GM18861 (cell line): Measurements from ENCODE around the gene RFFL.
"Not testable (repeated sequence)": the region's sequence is repeated elsewhere in the genome, so short reads cannot be mapped to it uniquely, and the experiment has no call there.

Experiments used
- ATAC-seq: cut with Tn5 transposase; IDR thresholded peaks from one replicate; pipeline ENCODE4 v1.9.1; 2021; ENCODE audit not compliant: unreplicated experiment

The RFFL gene, protein sequence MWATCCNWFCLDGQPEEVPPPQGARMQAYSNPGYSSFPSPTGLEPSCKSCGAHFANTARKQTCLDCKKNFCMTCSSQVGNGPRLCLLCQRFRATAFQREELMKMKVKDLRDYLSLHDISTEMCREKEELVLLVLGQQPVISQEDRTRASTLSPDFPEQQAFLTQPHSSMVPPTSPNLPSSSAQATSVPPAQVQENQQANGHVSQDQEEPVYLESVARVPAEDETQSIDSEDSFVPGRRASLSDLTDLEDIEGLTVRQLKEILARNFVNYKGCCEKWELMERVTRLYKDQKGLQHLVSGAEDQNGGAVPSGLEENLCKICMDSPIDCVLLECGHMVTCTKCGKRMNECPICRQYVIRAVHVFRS

DNA sequence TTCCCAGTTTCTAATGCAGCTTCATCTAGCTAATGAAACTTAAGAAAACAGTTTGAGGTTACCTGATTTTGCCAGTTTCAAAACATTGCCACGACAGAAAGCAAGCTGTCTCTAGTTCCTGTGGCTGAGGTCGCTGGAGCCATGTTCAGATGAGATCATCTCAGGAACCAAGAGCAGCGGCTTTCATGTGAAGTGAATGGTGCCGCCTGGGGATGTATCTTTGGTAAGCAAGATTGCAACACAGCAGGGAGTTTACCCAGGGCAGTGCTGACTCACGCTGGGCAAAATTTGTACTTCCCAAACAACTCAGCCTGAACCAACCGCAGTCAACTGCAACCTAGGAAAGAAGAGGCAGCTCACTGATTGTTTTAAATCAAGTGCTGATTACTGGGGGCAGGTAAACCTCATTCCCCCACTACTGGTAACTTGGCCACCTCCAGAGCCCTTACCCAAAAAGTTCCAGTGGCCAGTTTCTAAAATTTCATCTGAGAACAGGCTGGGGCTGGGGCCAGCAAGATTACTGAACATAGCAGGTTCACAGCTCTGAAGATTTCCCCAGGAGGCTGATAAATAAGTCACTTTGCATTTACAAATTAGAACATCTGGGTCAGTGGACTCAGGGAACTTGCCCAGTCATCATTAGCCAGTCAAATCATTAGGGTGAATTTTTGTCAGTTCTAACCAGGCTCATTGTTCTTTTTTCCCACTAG is at the start of gene RFFL:
Gene RFFL, minus strand, starts transcription at position 194 of the 710 bp plus-strand sequence. CDS start 37,154 bp downstream, outside the sequence.
- ATAC-seq = peak; percentile 72

DNA sequence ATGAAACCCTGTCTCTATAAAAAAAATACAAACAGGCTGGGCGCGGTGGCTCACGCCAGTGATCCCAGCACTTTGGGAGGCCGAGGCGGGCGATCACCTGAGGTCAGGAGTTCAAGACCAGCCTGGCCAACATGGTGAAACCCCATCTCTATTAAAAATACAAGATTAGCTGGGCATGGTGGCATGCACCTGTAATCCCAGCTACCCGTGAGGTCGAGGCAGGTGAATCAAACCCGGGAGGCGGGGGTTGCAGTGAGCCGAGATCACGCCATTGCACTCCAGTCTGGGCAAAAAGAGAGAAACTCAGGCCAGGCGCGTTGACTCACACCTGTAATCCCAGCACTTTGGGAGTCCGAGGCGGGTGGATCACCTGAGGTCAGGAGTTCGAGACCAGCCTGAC is 47.3 kb upstream of the RFFL start:
- ATAC-seq = not testable (repeated sequence)

DNA sequence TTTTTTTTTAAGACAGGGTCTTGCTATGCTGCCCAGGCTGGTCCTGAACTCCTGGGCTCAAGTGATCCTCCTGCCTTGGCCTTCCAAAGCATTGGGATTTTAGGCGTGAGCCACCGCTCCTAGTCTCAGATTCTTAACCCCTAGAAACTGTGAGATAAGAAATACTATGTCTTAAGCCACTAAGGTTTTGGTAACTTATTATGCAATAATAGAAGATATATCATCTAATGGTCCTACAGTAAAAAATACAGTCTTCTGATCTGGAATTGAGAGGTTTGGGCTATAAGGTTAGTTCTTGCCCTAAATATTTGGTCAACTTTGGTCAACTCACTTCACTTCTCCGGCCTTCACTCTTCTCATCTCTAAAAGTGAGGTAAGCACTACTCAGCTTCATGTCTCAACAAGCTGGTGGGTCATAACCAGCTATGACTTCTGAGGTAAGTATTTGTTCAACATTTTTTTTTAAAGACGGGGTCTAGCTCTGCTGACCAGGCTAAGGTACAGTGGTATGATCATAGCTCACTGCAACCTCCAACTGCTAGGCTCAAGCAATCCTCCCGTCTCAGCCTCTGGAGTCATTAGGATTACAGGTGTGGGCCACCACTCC is 41.4 kb upstream of the RFFL start:
- no peak for ATAC-seq

DNA sequence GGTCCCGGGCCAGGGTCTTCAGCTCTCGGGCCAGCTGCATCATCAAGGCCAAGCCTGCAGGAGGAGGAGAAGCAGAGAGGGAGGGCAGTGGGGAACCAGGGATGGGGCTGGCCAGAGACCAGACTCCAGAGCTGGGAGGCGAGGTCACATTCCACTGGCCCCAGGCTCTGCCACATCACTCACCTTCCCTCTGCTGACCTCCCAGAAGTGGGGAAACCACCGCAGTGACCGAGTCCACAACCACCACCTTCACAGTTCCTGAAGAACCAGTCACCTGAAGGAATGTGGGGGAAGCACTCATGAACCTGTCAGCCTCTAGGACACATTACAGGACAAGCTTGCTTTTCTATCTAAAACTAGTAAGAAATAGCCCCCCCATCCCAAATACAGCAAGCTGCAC is 39.8 kb upstream of the RFFL start:
- ATAC-seq = no peak

DNA sequence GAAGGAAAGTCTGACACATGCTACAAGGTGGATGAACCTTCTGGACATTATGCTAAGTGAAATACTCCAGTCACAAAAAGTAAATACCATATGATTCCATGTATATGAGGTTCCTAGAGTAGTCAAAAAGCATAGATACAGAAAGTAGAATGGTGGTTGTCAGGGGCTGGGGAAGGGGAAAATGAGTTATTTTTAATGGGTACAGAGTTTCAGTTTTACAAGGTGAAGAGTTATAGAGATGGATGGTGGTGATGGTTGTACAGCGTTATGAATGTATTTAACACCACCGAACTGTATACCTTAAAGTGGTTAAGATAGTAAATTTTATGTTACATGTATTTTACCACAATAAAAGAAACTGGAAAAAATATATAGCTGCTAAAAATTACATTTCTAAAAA is 38.2 kb upstream of the RFFL start:
- ATAC-seq = no peak

DNA sequence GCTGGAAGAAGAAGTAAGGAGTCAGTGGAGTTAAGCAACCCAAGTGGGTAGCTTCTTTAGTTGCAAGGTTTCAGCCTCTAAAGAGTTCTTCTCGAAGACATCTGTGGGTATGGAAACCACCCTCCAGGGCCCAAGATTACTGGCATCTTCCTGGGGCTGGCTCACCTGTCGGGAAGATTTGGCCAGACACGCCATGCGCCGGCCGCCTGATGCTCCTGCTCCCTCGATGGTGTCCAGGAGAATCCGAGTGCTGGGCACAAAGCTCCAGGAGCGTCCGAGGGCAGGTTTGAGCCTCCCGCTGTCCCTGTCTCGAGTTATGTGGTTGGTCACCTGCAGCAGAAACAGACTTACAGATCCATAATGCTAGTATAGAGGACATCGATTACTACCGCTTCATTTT is 37.5 kb upstream of the RFFL start:
- ATAC-seq = no peak

DNA sequence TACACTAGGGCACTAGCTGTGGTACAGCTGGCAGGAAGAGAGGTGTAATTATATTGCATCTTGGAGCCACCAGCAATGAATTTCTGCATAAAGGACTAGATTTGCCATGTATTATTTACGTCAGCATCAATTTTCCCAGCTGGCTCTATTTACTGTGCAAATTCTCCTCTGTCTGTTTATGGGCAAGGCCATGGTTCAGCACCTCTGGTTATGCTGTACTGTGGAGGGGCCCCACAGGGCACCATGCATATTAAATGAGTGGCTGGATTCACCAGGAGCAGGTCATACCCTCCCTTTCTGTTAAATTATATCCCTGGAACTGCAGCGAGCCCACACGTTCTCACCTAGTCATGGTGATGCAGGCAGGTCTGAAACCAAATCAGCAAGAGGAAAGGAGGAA is 36.4 kb upstream of the RFFL start:
- no peak for ATAC-seq

DNA sequence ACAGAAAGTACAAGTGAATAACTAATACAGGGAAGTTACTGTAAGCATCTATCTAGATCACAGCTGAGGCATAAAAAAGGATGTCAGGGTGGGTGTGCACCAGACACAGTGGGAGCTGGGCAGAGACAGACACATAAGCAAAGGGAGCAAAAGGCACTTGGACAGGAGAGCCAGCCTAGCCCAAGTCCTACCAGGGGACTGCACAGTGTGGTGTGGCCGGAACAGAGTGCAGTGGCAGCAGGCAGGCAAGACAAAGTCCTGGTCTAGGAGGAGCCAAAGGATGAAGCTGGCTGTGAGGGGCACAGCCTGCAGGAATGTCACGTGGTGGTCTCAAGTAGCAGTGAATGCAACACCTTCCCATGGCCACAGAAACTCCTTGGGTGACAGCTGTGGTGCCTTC is 34.3 kb upstream of the RFFL start:
- ATAC-seq = no peak

DNA sequence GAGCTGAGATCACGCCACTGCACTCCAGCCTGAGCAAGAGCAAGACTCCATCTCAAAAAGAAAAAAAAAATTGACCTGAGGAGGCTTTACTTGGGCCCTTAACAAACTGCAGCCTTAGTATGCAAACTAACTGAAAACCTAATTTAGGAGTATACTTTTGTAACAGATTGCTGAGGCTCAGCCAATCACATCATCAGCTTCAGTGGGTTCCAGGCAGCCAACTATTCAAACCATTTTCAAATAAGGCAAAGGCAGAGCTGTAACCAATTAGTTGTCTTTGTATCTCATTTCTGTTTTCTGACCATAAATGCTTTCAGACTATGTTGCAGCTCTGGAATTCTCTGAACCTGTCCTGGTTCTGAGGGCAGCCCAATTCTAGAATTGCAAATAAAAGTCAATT is 32.2 kb upstream of the RFFL start:
- no peak for ATAC-seq

DNA sequence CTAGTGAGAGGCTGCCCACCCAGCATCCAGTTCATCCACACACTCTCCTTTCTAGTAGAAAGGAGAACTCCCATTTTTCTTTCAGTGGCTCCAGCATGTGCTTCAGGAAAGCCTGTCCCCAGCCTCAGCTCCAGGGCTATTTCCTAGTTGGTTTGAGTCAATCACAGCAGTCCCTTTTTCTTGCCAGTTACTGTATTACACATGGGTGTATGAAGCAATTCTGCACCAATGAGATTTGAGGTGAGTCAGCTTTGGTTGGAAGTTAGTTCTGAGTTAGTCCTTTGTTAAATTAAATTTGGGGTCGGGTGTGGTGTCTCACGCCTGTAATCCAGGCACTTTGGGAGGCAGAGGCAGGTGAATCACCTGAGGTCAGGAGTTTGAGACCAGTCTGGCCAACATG is 31.4 kb upstream of the RFFL start:
- no peak for ATAC-seq

DNA sequence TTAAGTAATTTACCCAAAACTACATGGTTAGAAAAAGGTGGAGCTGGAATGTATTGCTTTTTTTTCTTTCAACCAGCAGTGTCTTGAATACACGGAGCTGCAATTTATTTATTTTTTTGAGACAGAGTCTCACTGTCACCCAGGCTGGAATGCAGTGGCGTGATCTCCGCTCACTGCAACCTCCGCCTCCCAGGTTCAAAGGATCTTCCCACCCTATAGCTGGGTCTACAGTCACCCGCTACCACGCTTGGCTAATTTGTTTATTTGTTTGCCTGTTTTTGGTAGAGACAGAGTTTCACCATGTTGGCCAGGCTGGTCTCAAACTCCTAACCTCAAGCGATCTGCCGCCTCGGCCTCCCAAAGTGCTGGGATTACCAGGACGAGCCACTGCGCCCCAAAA is 27.2 kb upstream of the RFFL start:
- ATAC-seq = not testable (repeated sequence)

DNA sequence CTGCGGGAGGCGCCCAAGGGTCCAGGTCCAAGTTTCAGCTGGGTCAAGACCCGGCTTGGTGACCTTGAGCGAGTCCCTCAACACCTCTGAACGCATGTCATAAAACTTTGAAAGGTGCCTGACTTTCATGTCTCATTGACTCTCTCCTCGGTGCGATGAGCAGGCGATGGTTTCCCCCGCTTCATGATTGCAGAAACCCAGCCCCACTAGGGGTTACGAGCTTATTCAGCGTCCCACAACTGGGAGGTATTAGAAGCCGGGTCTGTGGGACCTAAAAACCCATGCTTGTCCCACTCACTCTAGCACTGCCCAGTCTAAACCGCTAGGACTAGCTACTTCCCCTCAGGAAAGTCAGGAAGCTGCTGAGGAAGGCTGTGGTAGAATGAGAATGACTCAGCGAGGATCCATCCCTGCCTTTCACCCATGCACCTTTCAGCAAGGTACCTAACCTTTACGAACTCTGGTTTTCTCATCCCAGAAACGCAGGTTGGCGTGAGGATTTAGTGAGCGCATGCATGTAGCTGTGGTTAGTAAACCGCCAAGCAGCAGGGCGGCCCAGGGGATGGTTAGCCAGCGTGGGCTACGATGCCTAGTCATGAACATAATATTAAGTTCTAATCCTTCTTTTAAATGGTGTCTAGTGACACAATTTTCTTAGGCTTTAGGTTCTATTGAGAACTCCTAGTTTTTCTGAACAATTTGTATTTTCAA is 26.2 kb upstream of the RFFL start:
- peak; percentile 9 for ATAC-seq

DNA sequence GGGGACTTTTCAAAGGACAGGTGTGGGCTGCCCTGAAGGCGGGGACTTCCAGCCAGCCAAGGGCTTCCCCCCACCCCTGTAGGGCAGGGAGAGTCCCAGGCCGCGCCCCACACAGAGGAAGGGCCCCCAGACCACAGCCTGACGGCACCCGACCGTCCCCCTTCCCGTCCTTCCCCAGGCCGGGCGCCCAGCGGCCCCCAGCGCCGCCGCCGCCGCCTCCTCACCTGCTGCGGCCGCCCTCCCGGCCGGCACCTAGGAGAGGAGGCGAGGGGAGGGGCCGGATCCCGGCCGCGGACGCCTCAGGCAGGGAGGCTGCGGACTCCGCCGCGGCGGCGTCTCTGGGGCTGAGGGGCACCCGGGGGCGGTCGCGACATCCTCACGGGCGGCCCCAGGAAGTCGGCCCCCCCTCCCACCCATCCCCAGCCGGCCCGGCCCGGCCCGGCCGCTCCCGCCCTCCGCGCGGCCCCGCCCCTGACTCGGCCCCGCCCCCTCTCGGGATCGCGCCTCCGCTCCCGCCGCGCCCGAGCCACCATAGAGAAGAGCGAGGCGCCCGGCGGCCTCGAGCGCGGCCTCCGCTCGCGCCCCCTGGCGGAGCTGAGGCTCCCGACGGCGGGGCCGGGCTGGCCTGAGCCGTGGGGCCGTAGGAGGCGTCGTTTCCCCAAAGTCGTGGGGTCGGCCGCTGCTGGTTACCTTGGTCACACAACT is 25.5 kb upstream of the RFFL start:
- ATAC-seq = peak; percentile 53

DNA sequence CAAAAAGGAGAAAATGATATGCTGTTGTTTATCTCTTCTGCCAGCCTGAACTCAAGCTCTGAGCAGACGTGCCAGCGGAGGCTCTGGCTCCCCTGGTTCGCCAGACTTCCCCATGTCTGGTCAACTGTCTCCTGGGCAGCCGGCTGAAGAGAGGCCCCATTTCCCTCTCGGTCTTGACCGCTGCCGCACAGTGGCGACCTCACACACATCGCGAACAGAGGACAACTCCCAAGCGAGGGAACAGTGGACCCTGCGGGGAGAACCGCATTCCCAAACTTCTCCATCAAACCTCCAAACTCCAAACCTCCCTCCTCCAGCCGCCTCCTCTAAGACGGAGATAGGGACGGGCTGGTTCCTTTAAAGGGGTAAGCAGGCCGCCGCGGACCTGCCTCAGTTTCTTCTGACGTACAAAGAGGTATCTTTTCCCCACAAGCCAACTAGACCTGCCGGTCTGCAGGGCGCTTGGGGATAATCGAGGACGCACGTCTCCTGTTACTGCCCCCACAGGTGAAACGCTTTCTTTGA is 24.9 kb upstream of the RFFL start:
- peak; percentile 14 for ATAC-seq

DNA sequence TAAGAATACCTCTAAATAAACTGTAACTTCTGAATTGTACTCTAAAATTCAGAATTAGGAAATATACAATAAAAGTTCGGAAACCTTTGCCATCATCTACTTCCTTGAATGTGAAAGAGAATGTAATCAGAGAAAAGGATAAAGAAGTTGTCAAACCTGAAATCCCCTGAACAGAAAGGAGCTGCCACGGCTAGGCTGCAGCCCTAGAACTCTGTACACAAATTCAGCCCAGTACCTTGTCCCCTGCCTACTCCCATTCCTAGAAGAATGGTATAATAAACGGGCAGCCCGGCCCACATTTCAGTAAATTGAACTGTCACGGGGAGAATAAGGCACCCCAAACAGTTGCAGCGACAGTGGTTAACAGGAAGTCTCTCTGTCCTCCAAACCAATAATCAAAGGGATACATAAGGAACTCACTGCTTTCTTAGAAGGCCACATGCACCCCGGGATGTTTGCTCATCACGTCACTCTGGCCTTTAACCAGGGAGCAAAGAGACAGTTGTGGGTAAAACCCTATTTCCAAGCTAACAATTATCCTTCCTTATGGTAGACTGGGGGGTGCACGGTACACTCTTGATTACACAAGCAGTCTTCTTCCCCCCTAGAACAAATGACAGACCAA is 24.3 kb upstream of the RFFL start:
- peak; percentile 7 for ATAC-seq

DNA sequence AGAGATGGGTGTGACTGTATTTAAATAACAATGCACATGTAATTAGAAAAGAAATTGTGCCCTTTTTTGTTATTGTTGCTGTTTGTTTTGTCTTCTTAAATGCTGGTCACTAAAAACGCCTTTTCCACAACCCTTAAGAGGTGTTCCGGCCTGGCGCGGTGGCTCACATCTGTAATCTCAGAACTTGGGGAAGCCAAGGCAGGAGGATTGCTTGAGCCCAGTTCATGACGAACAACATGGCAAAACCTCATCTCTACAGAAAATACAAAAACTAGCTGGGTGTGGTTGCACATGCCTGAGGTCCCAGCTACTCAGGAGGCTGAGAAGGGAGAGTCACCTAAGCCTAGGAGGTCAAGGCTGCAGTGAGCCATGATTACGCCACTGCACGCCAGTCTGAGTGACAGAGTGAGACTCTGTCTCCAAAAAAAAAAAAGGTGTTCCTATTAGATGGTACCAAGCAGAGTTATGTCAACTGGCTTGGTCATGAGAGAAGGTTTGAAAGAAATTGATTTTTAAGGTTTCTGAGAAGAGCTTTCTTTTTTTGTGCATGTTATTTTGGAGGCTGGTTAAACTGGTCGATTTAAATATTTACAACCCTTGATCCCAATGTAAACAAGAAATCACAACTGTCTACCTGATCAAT is 23.5 kb upstream of the RFFL start:
- no peak for ATAC-seq

DNA sequence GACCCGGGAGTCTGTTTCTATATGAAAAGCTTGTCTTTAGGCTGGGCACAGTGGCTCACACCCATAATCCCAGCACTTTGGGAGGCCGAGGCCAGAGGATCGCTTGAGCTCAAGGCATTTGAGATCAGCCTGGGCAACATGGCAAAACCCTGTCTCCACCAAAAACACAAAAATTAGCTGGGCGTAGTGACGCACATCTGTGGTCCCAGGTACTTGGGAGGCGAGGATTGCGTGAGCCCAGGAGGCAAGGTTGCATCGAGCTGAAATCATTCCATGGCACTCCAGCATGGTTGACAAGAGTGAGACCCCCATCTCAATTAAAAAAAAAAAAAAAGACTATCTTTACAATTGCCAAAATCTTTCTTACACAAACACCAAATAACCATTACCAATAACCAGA is 22.7 kb upstream of the RFFL start:
- no peak for ATAC-seq

DNA sequence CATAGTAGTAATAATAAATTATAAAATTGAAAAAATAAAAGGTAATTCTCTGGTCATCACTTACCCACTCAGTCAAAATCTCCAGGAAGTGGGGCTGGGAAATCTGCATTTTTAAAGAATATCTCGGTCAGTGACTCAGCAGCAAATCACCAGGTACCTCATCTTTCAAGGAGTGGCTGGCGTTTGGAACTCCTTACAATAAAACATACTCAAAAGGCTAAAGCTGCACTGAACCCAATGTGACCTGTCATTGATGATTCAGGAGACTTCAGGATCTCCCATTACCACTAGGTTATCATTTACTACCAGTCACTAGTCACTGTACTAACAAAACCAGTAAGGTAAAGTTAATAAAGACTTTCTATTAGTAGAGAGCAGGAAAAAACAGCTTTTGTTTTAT is 21.5 kb upstream of the RFFL start:
- ATAC-seq = no peak

DNA sequence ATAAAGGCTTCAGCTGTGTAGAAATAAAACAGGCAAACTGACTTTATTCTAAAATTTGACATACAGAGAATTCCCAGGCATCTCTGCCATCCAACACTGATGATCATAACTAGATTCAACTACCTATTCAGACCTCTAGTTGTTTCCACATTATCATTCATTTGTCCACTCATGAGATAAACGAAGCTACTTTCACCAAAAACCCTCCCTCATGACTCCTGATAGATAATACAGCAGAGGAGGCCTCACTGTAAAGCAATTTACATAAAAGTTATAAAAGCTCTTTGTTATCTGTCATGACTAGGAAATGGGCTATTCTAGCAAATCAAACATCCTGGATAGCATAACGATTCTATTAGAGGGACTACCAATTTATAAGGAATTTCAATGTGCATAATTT is 19.6 kb upstream of the RFFL start:
- no peak for ATAC-seq
